Thymus (tissue), 11 donors: Measurements from ENCODE around the gene EPB41L2. TPM values are rescaled to one million over a fixed set of nuclear protein-coding genes. Genes with fewer than 3 reads are reported as not detected.
"Not testable (repeated sequence)": the region's sequence is repeated elsewhere in the genome, so short reads cannot be mapped to it uniquely, and the experiment has no call there.

Experiments used
- DNase-seq, 9 donors: peaks; one replicate each; pipeline ENCODE4 v3.0.0-alpha.2; 2013; ENCODE audit warnings: low spot score in 9 of 9, low read depth in 6 of 9, missing footprints in 1 of 9
- H3K27ac ChIP-seq, 2 donors: one replicate each; pipeline ENCODE4 v1.5.1; 2013; ENCODE audit warnings: control low read depth in 1 of 2, low read depth in 1 of 2, low read length in 1 of 2, mild to moderate bottlenecking in 1 of 2, moderate library complexity in 1 of 2
- H3K27me3 ChIP-seq, 2 donors: one replicate each; pipeline ENCODE4 v1.5.1; 2013; ENCODE audit warnings: low read length in 1 of 2; ENCODE audit not compliant: control insufficient read depth in 2 of 2, insufficient read depth in 1 of 2
- H3K36me3 ChIP-seq, 2 donors: one replicate each; pipeline ENCODE4 v1.5.1; 2013; ENCODE audit warnings: low read length in 1 of 2, mild to moderate bottlenecking in 1 of 2, moderate library complexity in 1 of 2; ENCODE audit not compliant: control insufficient read depth in 2 of 2, insufficient read depth in 2 of 2
- H3K4me1 ChIP-seq, 2 donors: one replicate each; pipeline ENCODE4 v1.5.1; 2013; ENCODE audit warnings: low read length in 2 of 2; ENCODE audit not compliant: control insufficient read depth in 2 of 2, insufficient read depth in 2 of 2
- H3K4me3 ChIP-seq, 2 donors: one replicate each; pipeline ENCODE4 v1.5.1; 2013; ENCODE audit warnings: low read length in 2 of 2, control low read depth in 1 of 2, mild to moderate bottlenecking in 1 of 2
- H3K9me3 ChIP-seq, 2 donors: one replicate each; pipeline ENCODE4 v1.5.1; 2013; ENCODE audit warnings: low read length in 1 of 2, mild to moderate bottlenecking in 1 of 2; ENCODE audit not compliant: control insufficient read depth in 2 of 2, insufficient read depth in 1 of 2
- WGBS: extraction: QIAGEN DNeasy Blood & Tissue Kit; methylation state at CpG from one replicate; pipeline ENCODE4 v1.1.7; 2013; 5-methylcytosine and 5-hydroxymethylcytosine counted together
- polyA plus RNA-seq: library from polyadenylated mRNA; stranded (reverse); fragments of 200-250 nt; gene quantifications from one replicate; pipeline ENCODE4 v1.2.3, GENCODE V29; 2013
- total RNA-seq: library from RNA; stranded (reverse); fragments of 120-200 nt; gene quantifications from one replicate; pipeline ENCODE4 v1.2.4, GENCODE V29; 2013
- donor health status: healthy.

EPB41L2 gene
- total and polyA plus RNA-seq, 2 donors = 19.1 to 22.4 TPM

GRCh38 chr6:131091944-131092343, 28.9 kb upstream of the EPB41L2 start:
- not testable (repeated sequence) for H3K27me3 ChIP-seq, H3K36me3 ChIP-seq, H3K4me3 ChIP-seq, DNase-seq, H3K27ac ChIP-seq, H3K4me1 ChIP-seq, H3K9me3 ChIP-seq
- 98% methylated on average over 6 of the region's 7 CpGs for WGBS

- H3K27me3 ChIP-seq, H3K36me3 ChIP-seq, H3K4me1 ChIP-seq, H3K27ac ChIP-seq, H3K4me3 ChIP-seq, H3K9me3 ChIP-seq, DNase-seq: not testable (repeated sequence)
- WGBS = 60% methylated on average over 3 of the region's 3 CpGs
These were observed 27.3 kb upstream of the EPB41L2 start for GRCh38 chr6:131090339-131090738.

GRCh38 chr6:131084982-131085381, 21.9 kb upstream of the EPB41L2 start:
- no peak for DNase-seq
- Histone ChIP-seq H3K27me3 (no peaks in the 10 kb centered on the region), H3K4me3 (no peak overlapping the region), H3K27ac (no peak overlapping the region), H3K36me3 (no peaks in the 10 kb centered on the region), H3K9me3 (peaks cover 0 to 8% of the 10 kb centered on the region in 2 donors), H3K4me1 (no peaks in the 10 kb centered on the region)
- WGBS = 97% methylated on average over 2 of the region's 2 CpGs

- H3K36me3 ChIP-seq = no peaks in the 10 kb centered on the region
- H3K4me3 ChIP-seq = no peak overlapping the region
- H3K9me3 ChIP-seq = peaks cover 0 to 8% of the 10 kb centered on the region in 2 donors
- no peak overlapping the region for H3K27ac ChIP-seq
- H3K27me3 ChIP-seq = no peaks in the 10 kb centered on the region
- 96% methylated on average over 3 of the region's 3 CpGs for WGBS
- no peaks in the 10 kb centered on the region for H3K4me1 ChIP-seq
- DNase-seq = no peak
These were observed 20.6 kb upstream of the EPB41L2 start for GRCh38 chr6:131083687-131084086.

- Histone ChIP-seq H3K27ac (no peak overlapping the region), H3K9me3 (peaks cover 0 to 8% of the 10 kb centered on the region in 2 donors), H3K27me3 (no peaks in the 10 kb centered on the region), H3K36me3 (no peaks in the 10 kb centered on the region), H3K4me3 (no peak overlapping the region), H3K4me1 (no peaks in the 10 kb centered on the region)
- DNase-seq = no peak
- WGBS = 28% methylated on average over 1 of the region's 1 CpG
These were observed 19.3 kb upstream of the EPB41L2 start for GRCh38 chr6:131082335-131082734.

- WGBS = 95% methylated on average over 6 of the region's 6 CpGs
- Histone ChIP-seq H3K27me3 (no peaks in the 10 kb centered on the region), H3K4me3 (no peak overlapping the region)
These were observed 17.0 kb upstream of the EPB41L2 start for GRCh38 chr6:131080084-131080483.

GRCh38 chr6:131073577-131073976, 10.5 kb upstream of the EPB41L2 start:
- 93% methylated on average over 2 of the region's 2 CpGs for WGBS
- Histone ChIP-seq H3K27me3 (no peaks in the 10 kb centered on the region), H3K4me1 (no peaks in the 10 kb centered on the region), H3K4me3 (no peak overlapping the region), H3K9me3 (no peaks in the 10 kb centered on the region), H3K36me3 (no peaks in the 10 kb centered on the region), H3K27ac (no peak overlapping the region)
- no peak for DNase-seq

More at GRCh38 chr6:131080084-131080483, 17.0 kb upstream of the EPB41L2 start:
- no peaks in the 10 kb centered on the region for H3K36me3 ChIP-seq
- H3K27ac ChIP-seq = no peak overlapping the region
- no peaks in the 10 kb centered on the region for H3K9me3 ChIP-seq
- H3K4me1 ChIP-seq = no peaks in the 10 kb centered on the region
- no peak for DNase-seq

- H3K36me3 ChIP-seq = no peaks in the 10 kb centered on the region
- WGBS = 98% methylated on average over 3 of the region's 3 CpGs
- H3K27ac ChIP-seq = no peak overlapping the region
- no peak overlapping the region for H3K4me3 ChIP-seq
- H3K27me3 ChIP-seq = no peaks in the 10 kb centered on the region
- no peaks in the 10 kb centered on the region for H3K9me3 ChIP-seq
- DNase-seq = no peak
- H3K4me1 ChIP-seq = no peaks in the 10 kb centered on the region
These were observed 7.0 kb upstream of the EPB41L2 start for GRCh38 chr6:131070061-131070460.

- Histone ChIP-seq H3K36me3 (no peaks in the 10 kb centered on the region), H3K27ac (no peak overlapping the region), H3K4me1 (peaks cover 3 to 7% of the 10 kb centered on the region in 2 donors), H3K9me3 (no peaks in the 10 kb centered on the region), H3K4me3 (no peak overlapping the region), H3K27me3 (no peaks in the 10 kb centered on the region)
- 92% methylated on average over 7 of the region's 7 CpGs for WGBS
- DNase-seq = no peak
These were observed 5.1 kb upstream of the EPB41L2 start for GRCh38 chr6:131068165-131068564.

GRCh38 chr6:131067521-131067920, 4.5 kb upstream of the EPB41L2 start:
- H3K9me3 ChIP-seq = no peaks in the 10 kb centered on the region
- no peak overlapping the region for H3K4me3 ChIP-seq
- H3K36me3 ChIP-seq = no peaks in the 10 kb centered on the region
- H3K27me3 ChIP-seq = peaks cover 0 to 4% of the 10 kb centered on the region in 2 donors
- no peak for DNase-seq
- 97% methylated on average over 6 of the region's 6 CpGs for WGBS
- no peak overlapping the region for H3K27ac ChIP-seq
- peaks cover 3 to 7% of the 10 kb centered on the region in 2 donors for H3K4me1 ChIP-seq
